CD4-positive, alpha-beta T cell treated with Interleukin-6 for 4 hours (primary cell): ENCODE results near the gene NEK1.

Experiments
- DNase-seq: peaks from one replicate; pipeline ENCODE4 v3.0.0-alpha.2; 2020; ENCODE audit warnings: mixed read lengths

The NEK1 gene

DNA sequence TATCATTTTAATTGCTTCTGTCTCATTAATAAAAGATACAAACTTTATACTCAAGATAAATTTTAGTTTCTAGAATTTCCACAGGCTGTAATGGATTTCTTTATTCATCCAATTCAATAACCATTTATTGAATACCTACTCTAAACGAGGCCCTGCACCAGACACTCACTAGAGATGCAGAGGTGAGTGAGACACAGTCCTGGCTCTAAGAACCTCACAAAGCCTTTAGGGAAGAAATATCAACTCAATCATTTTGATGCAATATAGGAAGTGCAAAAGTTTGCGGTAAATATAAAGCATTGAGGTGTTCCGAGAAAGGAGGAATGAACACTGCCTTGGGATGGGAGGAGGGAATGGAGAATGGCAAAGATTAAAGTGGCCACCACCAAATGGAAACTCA is 260.0 kb downstream of the NEK1 start:
- DNase-seq: no peak

DNA sequence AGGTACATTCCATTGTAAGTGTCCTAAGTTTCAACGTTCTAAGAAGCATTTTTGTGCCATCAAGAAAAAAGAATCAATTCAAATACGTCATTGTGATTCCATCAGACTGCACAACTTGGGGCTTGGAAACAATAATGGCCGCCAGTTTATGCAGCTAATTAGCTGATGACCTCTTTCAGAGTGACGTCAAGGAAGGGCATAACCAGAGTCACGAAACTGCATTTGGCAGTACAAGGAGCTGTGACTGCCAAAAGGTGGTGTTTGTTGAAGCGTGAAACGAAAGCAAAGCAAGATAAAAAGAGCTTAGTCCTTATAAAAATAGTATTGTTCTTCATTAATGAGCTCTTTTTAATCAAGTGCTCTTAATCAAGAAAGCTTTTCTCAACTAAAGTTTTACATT is 260.5 kb downstream of the NEK1 start:
- DNase-seq: no peak

DNA sequence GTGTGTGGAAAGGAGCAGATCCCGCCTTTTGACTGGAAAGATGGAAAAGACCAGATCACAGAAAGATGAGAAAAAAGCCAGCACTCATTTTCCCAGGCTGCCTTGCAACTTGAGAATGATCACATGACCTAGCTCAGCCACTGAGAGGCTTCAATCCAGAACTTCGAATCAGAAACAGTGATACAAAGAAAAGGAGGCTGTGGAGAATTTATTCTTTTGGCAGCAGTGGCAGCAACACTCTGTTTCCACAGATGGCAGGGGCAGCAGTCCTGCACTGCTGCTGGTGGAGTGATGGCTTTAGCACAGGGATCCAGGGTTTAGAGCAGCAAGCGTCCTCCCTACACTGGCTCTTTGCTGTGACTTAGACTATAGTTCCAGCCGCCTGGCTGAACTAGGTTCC is 263.8 kb downstream of the NEK1 start:
- DNase-seq: no peak

DNA sequence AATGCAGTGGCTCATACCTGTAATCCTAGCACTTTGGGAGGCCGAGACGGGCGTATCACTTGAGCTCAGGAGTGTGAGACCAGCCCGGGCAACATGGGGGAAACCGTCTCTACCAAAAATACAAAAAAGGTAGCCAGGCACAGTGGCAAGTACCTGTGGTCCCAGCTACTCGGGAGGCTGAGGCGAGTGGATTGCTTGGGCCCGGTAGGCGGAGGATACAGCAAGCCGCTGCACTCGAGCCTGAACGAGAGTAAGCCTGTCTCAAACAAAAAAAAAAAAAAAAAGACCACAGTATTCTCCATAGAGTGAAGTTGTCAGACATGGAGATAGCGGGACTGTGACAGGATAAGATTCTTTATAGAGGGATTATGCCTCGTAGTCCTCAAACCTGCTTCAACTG is 265.5 kb downstream of the NEK1 start:
- no peak for DNase-seq

- no peak for DNase-seq
These were observed 267.1 kb downstream of the NEK1 start for GRCh38 chr4:169345316-169345721.
